ENCODE results near the gene RNF113B. TPM values are rescaled to one million over a fixed set of nuclear protein-coding genes. Genes with fewer than 3 reads are reported as not detected.
A peak's percentile ranks its signal among the peaks of the same experiment; 100 is the strongest.

Gene RNF113B
- total RNA-seq, 4 donors from 2014 or later, result not detected

- intact Hi-C loops (cut with DNase I), result no loop called here
- Histone ChIP-seq H3K9me3 (no peaks in the 10 kb centered on the region), H3K27ac (replicated peaks in 1 of 4) (no peak overlapping the region), H3K4me1 (peaks cover 0 to 12% (median 3%) of the 10 kb centered on the region in 4 donors), H3K36me3 (no peaks in the 10 kb centered on the region), H3K4me3 (no peak overlapping the region), H3K27me3 (no peaks in the 10 kb centered on the region)
- 81% methylated on average over 5 of the region's 5 CpGs for WGBS
- TF ChIP-seq POLR2A (IDR thresholded peaks at IDR 0.05; ENCODE audit: low read depth) (no peak), POLR2AphosphoS5 (IDR thresholded peaks at IDR 0.05) (no peak), EP300 (IDR thresholded peaks at IDR 0.05) (no peak), CTCF (IDR thresholded peaks at IDR 0.05) (no peak)
- peak; percentile 14 for DNase-seq (ENCODE audit: extremely low spot score)
Observed at GRCh38 chr13:98158172-98158899, 18.7 kb downstream of the RNF113B start.

- intact Hi-C loops (cut with DNase I), result no loop called here
- Histone ChIP-seq H3K9me3 (no peaks in the 10 kb centered on the region), H3K27me3 (no peaks in the 10 kb centered on the region), H3K4me3 (no peak overlapping the region), H3K4me1 (peaks cover 0 to 12% (median 3%) of the 10 kb centered on the region in 4 donors), H3K36me3 (no peaks in the 10 kb centered on the region), H3K27ac (replicated peaks in 1 of 4) (no peak overlapping the region)
- WGBS, result 95% methylated on average over 1 of the region's 1 CpG
- TF ChIP-seq POLR2A (IDR thresholded peaks at IDR 0.05; ENCODE audit: low read depth) (no peak), EP300 (IDR thresholded peaks at IDR 0.05) (no peak)
- DNase-seq (ENCODE audit: extremely low spot score), result no peak
Observed at GRCh38 chr13:98157609-98158008, 19.5 kb downstream of the RNF113B start.

GRCh38 chr13:98157188-98157587, 19.9 kb downstream of the RNF113B start:
- H3K4me1 ChIP-seq, result peaks cover 0 to 12% (median 3%) of the 10 kb centered on the region in 4 donors
- 86% methylated on average over 7 of the region's 7 CpGs for WGBS
- H3K4me3 ChIP-seq, result no peak overlapping the region
- H3K36me3 ChIP-seq, result no peaks in the 10 kb centered on the region
- intact Hi-C loops (cut with DNase I), result no loop called here
- no peak overlapping the region for H3K27ac ChIP-seq (replicated peaks in 1 of 4)
- no peak for DNase-seq (ENCODE audit: extremely low spot score)
- H3K9me3 ChIP-seq, result no peaks in the 10 kb centered on the region
- TF ChIP-seq CTCF (IDR thresholded peaks at IDR 0.05) (no peak), POLR2A (IDR thresholded peaks at IDR 0.05; ENCODE audit: low read depth) (no peak), EP300 (IDR thresholded peaks at IDR 0.05) (no peak), POLR2AphosphoS5 (IDR thresholded peaks at IDR 0.05) (no peak)
- H3K27me3 ChIP-seq, result no peaks in the 10 kb centered on the region

GRCh38 chr13:98156259-98156658, 20.8 kb downstream of the RNF113B start:
- H3K27me3 ChIP-seq, result no peaks in the 10 kb centered on the region
- H3K4me3 ChIP-seq, result no peak overlapping the region
- H3K4me1 ChIP-seq, result peaks cover 0 to 12% (median 3%) of the 10 kb centered on the region in 4 donors
- 76% methylated on average over 2 of the region's 2 CpGs for WGBS
- H3K9me3 ChIP-seq, result no peaks in the 10 kb centered on the region
- intact Hi-C loops (cut with DNase I), result no loop called here
- H3K36me3 ChIP-seq, result no peaks in the 10 kb centered on the region
- no peak for TF ChIP-seq POLR2A (IDR thresholded peaks at IDR 0.05; ENCODE audit: low read depth)
- no peak for TF ChIP-seq CTCF (IDR thresholded peaks at IDR 0.05)
- TF ChIP-seq POLR2AphosphoS5 (IDR thresholded peaks at IDR 0.05), result no peak
- no peak for TF ChIP-seq EP300 (IDR thresholded peaks at IDR 0.05)
- DNase-seq (ENCODE audit: extremely low spot score), result no peak
- H3K27ac ChIP-seq (replicated peaks in 1 of 4), result no peak overlapping the region

- Histone ChIP-seq H3K36me3 (no peaks in the 10 kb centered on the region), H3K4me3 (no peak overlapping the region), H3K9me3 (no peaks in the 10 kb centered on the region), H3K27me3 (no peaks in the 10 kb centered on the region), H3K4me1 (peaks cover 0 to 12% (median 3%) of the 10 kb centered on the region in 4 donors), H3K27ac (replicated peaks in 1 of 4) (no peak overlapping the region)
- WGBS, result 73% methylated on average over 4 of the region's 5 CpGs
- TF ChIP-seq EP300 (IDR thresholded peaks at IDR 0.05), result no peak
- TF ChIP-seq POLR2AphosphoS5 (IDR thresholded peaks at IDR 0.05), result no peak
- TF ChIP-seq CTCF (IDR thresholded peaks at IDR 0.05), result no peak
- TF ChIP-seq POLR2A (IDR thresholded peaks at IDR 0.05; ENCODE audit: low read depth), result no peak
- intact Hi-C loops (cut with DNase I), result no loop called here
- DNase-seq (ENCODE audit: extremely low spot score), result peak; percentile 37
Observed at GRCh38 chr13:98155475-98156109, 21.5 kb downstream of the RNF113B start.

Data from esophagus muscularis mucosa (tissue), 4 donors.